Spleen (tissue), 7 donors: ENCODE data around the gene HSPBP1.

Experiments
- POLR2A ChIP-seq, 3 donors: fragments of 450-650 bp; IDR thresholded peaks; one replicate each; pipeline ENCODE4 v1.5.1; 2017; ENCODE audit warnings: antibody characterized with exemption in 3 of 3, mild to moderate bottlenecking in 1 of 3
- POLR2AphosphoS5 ChIP-seq, 3 donors: sonication (generic); formaldehyde crosslinking; IDR thresholded peaks; one replicate each; pipeline ENCODE4 v1.5.1; 2017; ENCODE audit warnings: antibody characterized with exemption in 3 of 3
- TF ChIP-seq, protein P1 (sequence below), 11 experiments: fragments of 200-600 bp in 7 of 11; fragments of 450-650 bp in 4 of 11; sonication (generic) in 4 of 11; IDR thresholded peaks in 8 of 11; conservative IDR thresholded peaks in 3 of 11; 1 replicate in 7 of 11; 2 replicates in 4 of 11; pipeline versions ENCODE4 v1.4.0 to v1.8.0; 2016 to 2021; ENCODE audit warnings: antibody characterized with exemption in 11 of 11, inconsistent platforms in 4 of 11, mild to moderate bottlenecking in 1 of 11
- donor health status: DM: no; HTN: no; CAD: no; lungs with moderate emphysema.
- donor health status: DM: no; HTN: no; CAD: no.
- donor health status: DM: no; HTN: no; CAD: no.

DNA sequence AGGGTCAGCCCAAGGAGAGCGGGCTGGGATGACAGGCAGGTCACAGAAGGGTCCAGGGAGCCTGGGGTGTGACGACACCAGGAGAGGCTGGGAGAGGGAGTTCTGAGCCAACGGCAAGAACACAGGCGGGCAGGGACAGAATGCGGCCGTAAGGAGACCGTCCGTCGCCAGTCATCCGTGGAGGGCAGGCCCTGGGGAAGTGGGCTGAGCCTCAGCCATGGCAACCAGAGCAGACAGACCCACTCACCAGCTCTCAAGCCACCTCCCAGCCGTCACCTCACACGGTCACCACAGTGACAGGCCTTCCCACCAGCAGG lies 47.7 kb downstream of the HSPBP1 start:
- TF ChIP-seq, protein P1, sequence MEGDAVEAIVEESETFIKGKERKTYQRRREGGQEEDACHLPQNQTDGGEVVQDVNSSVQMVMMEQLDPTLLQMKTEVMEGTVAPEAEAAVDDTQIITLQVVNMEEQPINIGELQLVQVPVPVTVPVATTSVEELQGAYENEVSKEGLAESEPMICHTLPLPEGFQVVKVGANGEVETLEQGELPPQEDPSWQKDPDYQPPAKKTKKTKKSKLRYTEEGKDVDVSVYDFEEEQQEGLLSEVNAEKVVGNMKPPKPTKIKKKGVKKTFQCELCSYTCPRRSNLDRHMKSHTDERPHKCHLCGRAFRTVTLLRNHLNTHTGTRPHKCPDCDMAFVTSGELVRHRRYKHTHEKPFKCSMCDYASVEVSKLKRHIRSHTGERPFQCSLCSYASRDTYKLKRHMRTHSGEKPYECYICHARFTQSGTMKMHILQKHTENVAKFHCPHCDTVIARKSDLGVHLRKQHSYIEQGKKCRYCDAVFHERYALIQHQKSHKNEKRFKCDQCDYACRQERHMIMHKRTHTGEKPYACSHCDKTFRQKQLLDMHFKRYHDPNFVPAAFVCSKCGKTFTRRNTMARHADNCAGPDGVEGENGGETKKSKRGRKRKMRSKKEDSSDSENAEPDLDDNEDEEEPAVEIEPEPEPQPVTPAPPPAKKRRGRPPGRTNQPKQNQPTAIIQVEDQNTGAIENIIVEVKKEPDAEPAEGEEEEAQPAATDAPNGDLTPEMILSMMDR (IDR thresholded peaks at IDR 0.05 in 8 of 11, conservative IDR thresholded peaks at IDR 0.05 in 3 of 11): no peak
- TF ChIP-seq POLR2A (IDR thresholded peaks at IDR 0.05) (no peak), POLR2AphosphoS5 (IDR thresholded peaks at IDR 0.05) (peak; percentile 52 to 74 (median 71))
